Dermis microvascular lymphatic vessel endothelial cell (primary cell): ENCODE measurements around the gene CRIM1. TPM values are rescaled to one million over a fixed set of nuclear protein-coding genes. Genes with fewer than 3 reads are reported as not detected.

Experiments
- DNase-seq, 2 donors: peaks; one replicate each; pipeline versions ENCODE4 v3.0.0 to v3.0.0-alpha.2; 2010; ENCODE audit warnings: low read depth in 2 of 2
- total RNA-seq: library from RNA; depleted of rRNA; stranded (reverse); fragments of >200 nt; gene quantifications from 2 replicates; pipeline ENCODE4 v1.2.1, GENCODE V29; 2014

CRIM1 gene
- total RNA-seq, 1 donor from 2014 or later, result 375 TPM

GRCh38 chr2:36516136-36516870, 160.7 kb downstream of the CRIM1 start:
- DNase-seq, result no peak

GRCh38 chr2:36520431-36520830, 164.9 kb downstream of the CRIM1 start:
- DNase-seq, result no peak

GRCh38 chr2:36523153-36523552, 167.6 kb downstream of the CRIM1 start:
- DNase-seq, result no peak

GRCh38 chr2:36525245-36525644, 169.7 kb downstream of the CRIM1 start:
- no peak for DNase-seq

GRCh38 chr2:36526226-36526625, 170.6 kb downstream of the CRIM1 start:
- DNase-seq, result no peak

GRCh38 chr2:36528274-36528673, 172.7 kb downstream of the CRIM1 start:
- DNase-seq, result no peak

GRCh38 chr2:36528766-36529392, 173.3 kb downstream of the CRIM1 start:
- DNase-seq, result no peak

GRCh38 chr2:36530178-36530982, 174.8 kb downstream of the CRIM1 start:
- DNase-seq, result no peak

- DNase-seq, result no peak
Measured at GRCh38 chr2:36530983-36531354, 175.4 kb downstream of the CRIM1 start.

- peak in 1 of 2 donors; percentile 40 for DNase-seq
Measured at GRCh38 chr2:36534275-36534799, 178.8 kb downstream of the CRIM1 start.

- no peak for DNase-seq
Measured at GRCh38 chr2:36535099-36535498, 179.5 kb downstream of the CRIM1 start.

GRCh38 chr2:36536776-36537175, 181.2 kb downstream of the CRIM1 start:
- no peak for DNase-seq

GRCh38 chr2:36538335-36538734, 182.8 kb downstream of the CRIM1 start:
- no peak for DNase-seq

- no peak for DNase-seq
Measured at GRCh38 chr2:36539631-36540030, 184.1 kb downstream of the CRIM1 start.

- DNase-seq, result no peak
Measured at GRCh38 chr2:36540986-36541754, 185.6 kb downstream of the CRIM1 start.

- peak in 1 of 2 donors; percentile 74 for DNase-seq
Measured at GRCh38 chr2:36541891-36542595, 186.5 kb downstream of the CRIM1 start.

GRCh38 chr2:36544638-36545338, 189.2 kb downstream of the CRIM1 start:
- DNase-seq, result no peak

GRCh38 chr2:36545871-36546416, 190.4 kb downstream of the CRIM1 start:
- no peak for DNase-seq

- DNase-seq, result no peak
Measured at GRCh38 chr2:36547906-36548305, 192.3 kb downstream of the CRIM1 start.

- peak; percentile 40 to 87 for DNase-seq
Measured at GRCh38 chr2:36549165-36549574, 193.6 kb downstream of the CRIM1 start.
